GM19240 (cell line): ENCODE measurements around the gene ASPSCR1.

Experiments used
- DNase-seq: peaks from one replicate; pipeline ENCODE4 v3.0.0; 2011; ENCODE audit warnings: low spot score; ENCODE audit not compliant: insufficient read length

The ASPSCR1 gene

GRCh38 chr17:81977211-81977808, at the start of gene ASPSCR1:
Gene ASPSCR1 (plus strand): TSS chr17:81977629. CDS start chr17:81977647, 18 bp downstream.
- peak; percentile 85 for DNase-seq

DNA sequence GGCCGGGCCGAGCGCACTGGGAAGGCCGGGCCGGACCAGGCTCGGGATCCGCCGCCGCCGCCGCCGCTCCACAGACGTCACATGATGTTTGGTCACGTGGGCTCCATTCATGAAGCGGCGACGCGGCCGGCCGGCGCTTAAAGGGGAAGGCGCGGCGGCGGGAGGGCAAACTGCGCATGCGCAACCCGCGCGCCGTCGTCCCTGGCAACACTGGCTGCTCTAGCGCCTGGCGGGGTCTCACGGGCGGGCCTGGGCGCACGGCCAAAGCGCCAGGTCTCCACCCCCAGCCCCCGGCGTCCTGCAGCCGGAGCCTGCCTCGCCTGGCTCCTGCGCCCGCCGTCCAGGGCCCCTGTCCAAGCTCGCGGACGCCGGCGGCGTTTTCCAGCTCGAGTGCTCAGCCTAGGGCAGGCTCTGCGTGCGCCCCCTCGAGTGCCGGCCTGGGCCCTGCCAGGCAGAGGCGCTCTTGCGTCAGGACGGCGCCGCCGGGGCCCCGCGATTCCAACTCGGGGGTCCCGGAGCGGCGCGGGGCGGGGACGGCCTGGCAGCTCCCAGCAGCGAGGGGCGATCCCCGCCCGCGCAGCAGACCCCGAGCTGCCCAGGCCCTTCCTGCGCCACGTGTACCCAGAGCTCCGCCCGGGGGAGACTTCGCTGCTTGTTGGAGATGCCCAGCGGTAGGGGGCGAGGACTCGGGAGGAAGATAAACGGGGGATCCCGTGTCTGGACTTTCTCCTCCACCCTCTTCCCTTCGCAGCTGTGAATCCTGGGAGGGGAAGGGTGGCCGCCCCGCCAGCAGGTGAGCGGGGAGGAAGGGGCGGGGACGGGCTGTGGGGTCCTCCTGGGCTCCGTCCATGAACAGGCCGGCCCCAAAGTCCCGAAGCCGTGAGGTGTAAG, 49.5 kb upstream of the ASPSCR1 start, which contains the start of gene MAFG:
Gene MAFG (minus strand): TSS at position 83 of the 891 bp plus-strand sequence. CDS start 4,550 bp downstream, outside the sequence.
- DNase-seq: peak; percentile 99

DNA sequence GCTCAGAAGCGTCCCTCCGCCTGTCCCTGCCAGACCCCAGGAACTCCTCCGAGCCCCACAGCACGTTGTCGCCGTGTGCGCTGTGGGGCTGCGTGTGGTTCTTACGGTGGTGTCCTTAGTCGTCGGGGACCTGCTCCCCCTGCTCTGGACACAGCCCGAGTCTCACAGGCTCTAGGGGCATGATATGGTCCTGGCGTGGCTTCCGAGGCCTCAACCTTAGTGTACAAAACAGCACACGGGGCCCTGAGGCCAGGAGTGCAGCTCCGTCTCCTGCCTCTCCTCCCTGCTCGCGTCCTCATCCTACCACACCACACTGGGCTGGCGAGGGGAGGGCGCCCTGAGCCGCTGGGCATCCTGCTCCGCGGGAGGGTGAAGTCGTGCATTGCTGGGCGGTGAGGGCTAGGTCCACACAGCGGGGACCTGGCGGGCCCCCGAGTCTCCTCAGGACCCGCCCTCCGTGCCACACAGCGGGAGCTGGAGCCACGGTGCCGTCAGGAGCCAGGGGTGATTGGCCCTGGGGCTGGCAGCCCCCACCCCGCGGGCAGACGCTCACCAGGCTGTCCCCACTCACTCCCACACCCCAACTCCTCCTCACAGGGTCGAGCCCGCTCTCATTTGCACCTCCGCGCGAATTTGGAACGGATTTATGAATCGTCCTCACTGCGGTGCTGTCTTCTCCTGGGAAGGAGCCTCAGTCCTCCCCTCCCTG, 48.7 kb upstream of the ASPSCR1 start:
- DNase-seq: no peak

GRCh38 chr17:81929253-81930141, 47.9 kb upstream of the ASPSCR1 start:
- no peak for DNase-seq

DNA sequence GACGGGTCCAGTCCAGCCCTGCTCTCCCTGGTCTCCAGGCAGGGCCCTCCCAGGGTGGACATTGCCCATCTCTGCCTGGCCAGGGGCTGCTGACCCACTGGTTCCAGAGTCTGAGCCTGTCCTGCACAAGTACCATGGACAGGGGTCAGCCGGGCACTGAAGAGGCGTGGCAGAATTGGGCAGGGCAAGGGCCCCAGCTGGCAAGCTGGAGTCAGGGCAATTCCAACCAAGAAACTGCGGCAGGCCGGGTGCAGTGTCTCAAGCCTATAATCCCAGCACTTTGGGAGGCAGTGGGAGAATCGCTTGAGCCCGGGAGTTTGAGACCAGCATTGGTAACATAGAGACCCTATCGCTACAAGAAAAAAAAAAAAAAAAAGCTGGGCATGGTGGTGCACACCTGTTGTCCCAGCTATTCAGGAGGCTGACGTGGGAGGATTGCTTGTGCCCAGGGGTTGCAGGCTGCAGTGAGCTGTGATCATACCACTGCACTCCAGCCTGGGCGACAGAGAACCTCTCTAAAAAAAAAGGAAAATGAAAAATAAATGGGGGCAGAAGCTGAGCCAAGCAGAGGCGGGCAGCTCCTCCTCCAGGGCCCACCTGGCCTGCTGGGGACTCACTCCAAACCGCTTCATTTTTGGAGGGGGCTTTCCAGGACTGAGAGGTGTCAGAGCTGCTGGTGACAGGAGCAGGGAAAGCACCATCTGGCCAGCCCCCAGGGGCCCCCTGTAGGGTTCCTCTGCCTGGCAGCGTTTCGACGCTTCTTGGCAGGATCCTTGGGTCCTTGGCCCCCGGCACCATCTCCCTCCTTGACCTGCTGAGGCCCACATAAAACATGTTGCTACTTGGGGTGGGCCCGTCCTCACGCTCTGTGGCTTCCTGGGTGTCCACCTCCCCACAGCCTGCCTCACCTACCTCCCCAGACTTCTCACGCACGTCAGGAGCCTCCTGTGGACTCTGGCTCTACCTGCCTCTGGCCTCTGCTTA, 47.0 kb upstream of the ASPSCR1 start:
- no peak for DNase-seq

DNA sequence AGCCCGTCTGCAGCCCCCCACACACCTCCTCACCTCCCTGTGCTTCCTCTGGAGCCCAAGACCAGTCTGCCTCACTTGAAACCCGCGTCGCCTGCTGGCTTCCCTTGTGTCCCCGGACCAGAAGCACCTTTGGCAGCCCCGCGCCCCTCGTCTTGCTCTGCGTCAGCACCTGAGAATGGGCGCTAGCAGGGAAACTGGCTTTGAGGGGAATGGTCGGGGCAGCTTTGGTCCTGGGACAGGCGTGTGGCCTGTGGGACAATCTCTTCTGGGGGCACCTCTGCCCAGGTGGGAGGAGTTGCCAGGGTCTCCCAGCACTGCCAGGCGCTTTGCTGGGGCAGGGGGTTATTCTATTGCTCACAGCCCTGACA, 46.3 kb upstream of the ASPSCR1 start:
- DNase-seq: no peak

GRCh38 chr17:81931557-81932332, 45.7 kb upstream of the ASPSCR1 start:
- DNase-seq: no peak

- no peak for DNase-seq
Observed at GRCh38 chr17:81932333-81932983, 45.0 kb upstream of the ASPSCR1 start.

GRCh38 chr17:81933178-81933699, 44.2 kb upstream of the ASPSCR1 start:
- DNase-seq: no peak

- no peak for DNase-seq
Observed at GRCh38 chr17:81934098-81934757, 43.2 kb upstream of the ASPSCR1 start.

DNA sequence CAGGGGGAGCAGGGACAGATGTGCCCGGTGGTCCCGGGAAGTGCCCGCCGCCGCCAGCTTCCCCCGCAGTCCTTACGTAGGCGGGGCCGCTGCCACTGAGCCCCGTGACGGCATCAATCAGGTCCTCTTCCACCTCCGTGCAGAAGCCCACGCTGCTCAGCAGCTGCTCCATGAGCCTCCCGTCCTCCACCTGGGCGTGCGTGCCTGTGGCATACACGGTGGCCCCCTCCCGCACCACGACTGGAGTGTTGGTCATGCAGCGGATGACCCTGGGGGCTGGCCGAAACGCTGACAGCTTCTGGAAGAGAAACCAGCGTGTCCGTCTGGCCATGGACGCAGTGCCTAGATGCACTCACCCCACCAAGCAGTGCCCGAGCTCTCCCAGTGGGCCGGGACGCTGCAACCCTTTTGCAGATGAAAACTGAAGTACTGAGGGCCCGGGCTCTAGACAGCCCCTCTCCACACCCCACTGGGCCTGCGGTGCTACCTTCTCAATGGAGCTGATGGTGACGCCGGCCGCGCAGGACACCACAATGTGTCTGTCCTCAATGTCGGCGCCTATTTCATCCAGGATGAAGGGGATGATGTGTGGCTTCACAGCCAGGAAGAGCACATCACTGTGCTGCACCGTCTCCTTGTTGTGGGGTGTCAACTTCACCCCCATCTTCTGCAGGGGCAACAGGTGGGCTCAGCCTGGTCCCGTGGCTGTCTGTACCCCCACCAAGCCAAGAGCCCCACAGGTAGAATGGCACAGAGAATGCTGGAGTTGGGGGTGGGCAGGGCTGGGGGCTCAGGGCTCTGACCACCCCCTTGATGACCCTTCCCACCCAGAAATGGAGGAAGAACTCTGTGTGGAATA, 42.4 kb upstream of the ASPSCR1 start:
- DNase-seq: no peak

GRCh38 chr17:81935709-81936084, 41.7 kb upstream of the ASPSCR1 start:
- no peak for DNase-seq

GRCh38 chr17:81939218-81939617, 38.2 kb upstream of the ASPSCR1 start:
- no peak for DNase-seq

GRCh38 chr17:81939881-81940385, 37.5 kb upstream of the ASPSCR1 start:
- DNase-seq: no peak

GRCh38 chr17:81940538-81941483, 36.6 kb upstream of the ASPSCR1 start:
- no peak for DNase-seq
